ENCODE results near the gene RELB.
"Not testable (repeated sequence)": the region's sequence is repeated elsewhere in the genome, so short reads cannot be mapped to it uniquely, and the experiment has no call there.

RELB gene

DNA sequence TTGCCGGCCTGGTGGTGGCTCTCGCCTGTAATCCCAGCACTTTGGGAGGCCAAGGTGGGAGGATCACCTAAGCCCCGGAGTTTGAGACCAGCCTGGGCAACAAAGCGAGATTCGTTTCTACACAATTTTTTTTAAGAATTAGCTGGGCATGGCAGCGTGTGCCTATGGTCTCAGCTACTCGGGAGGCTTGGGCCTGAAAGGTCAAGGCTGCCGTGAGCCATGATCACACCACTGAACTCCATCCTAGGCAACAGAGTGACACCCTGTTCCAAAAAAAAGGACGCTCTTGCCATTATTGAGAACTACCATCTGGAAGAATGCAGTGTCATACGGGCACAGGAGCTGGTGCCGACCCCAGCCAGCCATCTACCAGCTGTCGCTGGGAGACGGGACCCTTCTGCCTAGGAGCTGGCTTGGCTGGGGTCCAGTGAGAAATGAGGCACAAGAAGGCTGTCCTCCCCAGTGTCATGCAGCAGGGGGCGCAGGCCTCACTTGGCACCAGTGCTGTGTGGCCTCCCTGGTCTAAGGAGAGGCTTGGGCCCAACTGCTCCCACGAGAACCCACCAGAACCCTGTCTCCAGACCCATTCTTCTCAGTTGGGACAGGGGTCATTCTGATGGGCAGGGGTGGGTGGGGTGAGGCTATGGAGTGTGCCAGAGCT lies 12.2 kb upstream of the RELB start:
- Histone ChIP-seq H3K27ac (ENCODE audit: low read depth, low read length) (no peak overlapping the region), H3K4me1 (ENCODE audit: insufficient read depth, low read length) (no peaks in the 10 kb centered on the region), H3K4me3 (ENCODE audit: low read depth in 1 of 2, low read length in 2 of 2) (no peak overlapping the region), H3K27me3 (ENCODE audit: control insufficient read depth in 1 of 2, insufficient read depth in 2 of 2, low read length in 2 of 2) (no peaks in the 10 kb centered on the region), H3K9ac (ENCODE audit: low read length) (no peak overlapping the region), H3K9me3 (ENCODE audit: low read length) (no peaks in the 10 kb centered on the region), H3K36me3 (ENCODE audit: insufficient read depth, low read length) (peaks cover 63% of the 10 kb centered on the region)

GRCh38 chr19:44990459-44990858 lies 10.8 kb upstream of the RELB start:
- Histone ChIP-seq H3K9me3 (ENCODE audit: low read length) (no peaks in the 10 kb centered on the region), H3K27ac (ENCODE audit: low read depth, low read length) (no peak overlapping the region), H3K4me3 (ENCODE audit: low read depth in 1 of 2, low read length in 2 of 2) (no peak overlapping the region), H3K4me1 (ENCODE audit: insufficient read depth, low read length) (no peaks in the 10 kb centered on the region), H3K9ac (ENCODE audit: low read length) (no peak overlapping the region), H3K36me3 (ENCODE audit: insufficient read depth, low read length) (peaks cover 54% of the 10 kb centered on the region), H3K27me3 (ENCODE audit: control insufficient read depth in 1 of 2, insufficient read depth in 2 of 2, low read length in 2 of 2) (no peaks in the 10 kb centered on the region)

- Histone ChIP-seq H3K36me3 (ENCODE audit: insufficient read depth, low read length) (peaks cover 49% of the 10 kb centered on the region), H3K27ac (ENCODE audit: low read depth, low read length) (no peak overlapping the region), H3K9ac (ENCODE audit: low read length) (no peak overlapping the region), H3K4me1 (ENCODE audit: insufficient read depth, low read length) (no peaks in the 10 kb centered on the region), H3K27me3 (ENCODE audit: control insufficient read depth in 1 of 2, insufficient read depth in 2 of 2, low read length in 2 of 2) (no peaks in the 10 kb centered on the region), H3K4me3 (ENCODE audit: low read depth in 1 of 2, low read length in 2 of 2) (no peak overlapping the region), H3K9me3 (ENCODE audit: low read length) (no peaks in the 10 kb centered on the region)
Observed at GRCh38 chr19:44990966-44991365, 10.3 kb upstream of the RELB start.

DNA sequence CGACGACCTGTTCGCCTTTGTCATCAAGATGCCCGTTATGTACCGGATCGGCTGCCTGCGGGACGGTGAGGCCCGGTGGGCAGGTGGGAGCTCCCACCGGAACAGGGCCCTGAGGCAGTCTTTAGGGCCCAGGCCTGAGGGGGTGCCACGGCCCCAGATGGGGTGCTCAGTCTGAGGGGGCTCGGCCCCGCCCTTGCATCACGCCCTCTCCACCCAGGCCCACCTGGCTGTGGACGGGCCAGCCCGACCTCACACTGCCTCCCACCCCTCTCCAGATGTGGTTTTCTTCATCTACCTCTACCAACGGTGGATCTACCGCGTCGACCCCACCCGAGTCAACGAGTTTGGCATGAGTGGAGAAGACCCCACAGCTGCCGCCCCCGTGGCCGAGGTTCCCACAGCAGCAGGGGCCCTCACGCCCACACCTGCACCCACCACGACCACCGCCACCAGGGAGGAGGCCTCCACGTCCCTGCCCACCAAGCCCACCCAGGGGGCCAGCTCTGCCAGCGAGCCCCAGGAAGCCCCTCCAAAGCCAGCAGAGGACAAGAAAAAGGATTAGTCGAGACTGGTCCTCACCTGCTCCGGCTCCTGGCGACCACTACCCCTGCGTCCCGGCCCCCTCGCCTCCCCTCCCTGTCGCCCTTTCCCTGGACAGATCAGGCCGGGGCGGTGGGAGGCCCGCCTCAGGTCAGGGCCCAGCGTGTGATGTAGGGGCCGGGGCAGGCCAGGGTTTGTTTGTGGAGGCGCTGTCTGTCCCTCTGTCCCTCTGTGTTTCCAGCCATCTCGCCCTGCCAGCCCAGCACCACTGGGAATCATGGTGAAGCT lies 8.7 kb upstream of the RELB start:
- H3K9ac ChIP-seq (ENCODE audit: low read length), result no peak overlapping the region
- no peak overlapping the region for H3K27ac ChIP-seq (ENCODE audit: low read depth, low read length)
- no peaks in the 10 kb centered on the region for H3K27me3 ChIP-seq (ENCODE audit: control insufficient read depth in 1 of 2, insufficient read depth in 2 of 2, low read length in 2 of 2)
- no peaks in the 10 kb centered on the region for H3K9me3 ChIP-seq (ENCODE audit: low read length)
- H3K4me3 ChIP-seq (ENCODE audit: low read depth in 1 of 2, low read length in 2 of 2), result no peak overlapping the region
- H3K4me1 ChIP-seq (ENCODE audit: insufficient read depth, low read length), result no peaks in the 10 kb centered on the region
- H3K36me3 ChIP-seq (ENCODE audit: insufficient read depth, low read length), result peaks cover 36% of the 10 kb centered on the region

GRCh38 chr19:44993526-44993925 lies 7.7 kb upstream of the RELB start:
- no peaks in the 10 kb centered on the region for H3K4me1 ChIP-seq (ENCODE audit: insufficient read depth, low read length)
- no peak overlapping the region for H3K9ac ChIP-seq (ENCODE audit: low read length)
- no peak overlapping the region for H3K4me3 ChIP-seq (ENCODE audit: low read depth in 1 of 2, low read length in 2 of 2)
- H3K27me3 ChIP-seq (ENCODE audit: control insufficient read depth in 1 of 2, insufficient read depth in 2 of 2, low read length in 2 of 2), result no peaks in the 10 kb centered on the region
- H3K36me3 ChIP-seq (ENCODE audit: insufficient read depth, low read length), result peaks cover 26% of the 10 kb centered on the region
- no peaks in the 10 kb centered on the region for H3K9me3 ChIP-seq (ENCODE audit: low read length)
- H3K27ac ChIP-seq (ENCODE audit: low read depth, low read length), result no peak overlapping the region

- Histone ChIP-seq H3K36me3 (ENCODE audit: insufficient read depth, low read length) (peaks cover 25% of the 10 kb centered on the region), H3K27me3 (ENCODE audit: control insufficient read depth in 1 of 2, insufficient read depth in 2 of 2, low read length in 2 of 2) (no peaks in the 10 kb centered on the region), H3K9ac (ENCODE audit: low read length) (no peak overlapping the region), H3K4me3 (ENCODE audit: low read depth in 1 of 2, low read length in 2 of 2) (no peak overlapping the region), H3K27ac (ENCODE audit: low read depth, low read length) (no peak overlapping the region), H3K4me1 (ENCODE audit: insufficient read depth, low read length) (no peaks in the 10 kb centered on the region), H3K9me3 (ENCODE audit: low read length) (no peaks in the 10 kb centered on the region)
Observed at GRCh38 chr19:44993926-44994537, 7.2 kb upstream of the RELB start.

DNA sequence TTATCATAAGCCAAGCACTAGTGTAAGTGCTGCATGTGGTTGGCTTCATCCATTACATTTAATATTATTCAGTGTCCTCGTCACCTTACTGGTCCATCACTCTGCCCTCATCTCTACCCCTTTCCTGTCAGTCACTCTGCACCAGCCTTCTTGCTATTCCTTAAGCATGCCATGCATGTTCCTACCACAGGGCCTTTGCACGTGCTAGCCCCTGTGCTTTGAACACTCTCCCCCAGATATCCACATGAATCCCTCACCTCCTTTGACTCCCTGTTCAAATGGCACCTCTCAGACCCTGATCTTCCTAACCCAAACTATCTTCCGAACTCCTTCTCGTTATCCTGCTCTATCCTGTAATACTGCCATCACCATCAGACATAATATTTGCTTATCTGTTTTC lies 3.2 kb upstream of the RELB start:
- no peaks in the 10 kb centered on the region for H3K9me3 ChIP-seq (ENCODE audit: low read length)
- no peaks in the 10 kb centered on the region for H3K4me1 ChIP-seq (ENCODE audit: insufficient read depth, low read length)
- no peak overlapping the region for H3K9ac ChIP-seq (ENCODE audit: low read length)
- H3K27ac ChIP-seq (ENCODE audit: low read depth, low read length), result no peak overlapping the region
- no peak overlapping the region for H3K4me3 ChIP-seq (ENCODE audit: low read depth in 1 of 2, low read length in 2 of 2)
- H3K27me3 ChIP-seq (ENCODE audit: control insufficient read depth in 1 of 2, insufficient read depth in 2 of 2, low read length in 2 of 2), result no peaks in the 10 kb centered on the region
- H3K36me3 ChIP-seq (ENCODE audit: insufficient read depth, low read length), result no peaks in the 10 kb centered on the region

DNA sequence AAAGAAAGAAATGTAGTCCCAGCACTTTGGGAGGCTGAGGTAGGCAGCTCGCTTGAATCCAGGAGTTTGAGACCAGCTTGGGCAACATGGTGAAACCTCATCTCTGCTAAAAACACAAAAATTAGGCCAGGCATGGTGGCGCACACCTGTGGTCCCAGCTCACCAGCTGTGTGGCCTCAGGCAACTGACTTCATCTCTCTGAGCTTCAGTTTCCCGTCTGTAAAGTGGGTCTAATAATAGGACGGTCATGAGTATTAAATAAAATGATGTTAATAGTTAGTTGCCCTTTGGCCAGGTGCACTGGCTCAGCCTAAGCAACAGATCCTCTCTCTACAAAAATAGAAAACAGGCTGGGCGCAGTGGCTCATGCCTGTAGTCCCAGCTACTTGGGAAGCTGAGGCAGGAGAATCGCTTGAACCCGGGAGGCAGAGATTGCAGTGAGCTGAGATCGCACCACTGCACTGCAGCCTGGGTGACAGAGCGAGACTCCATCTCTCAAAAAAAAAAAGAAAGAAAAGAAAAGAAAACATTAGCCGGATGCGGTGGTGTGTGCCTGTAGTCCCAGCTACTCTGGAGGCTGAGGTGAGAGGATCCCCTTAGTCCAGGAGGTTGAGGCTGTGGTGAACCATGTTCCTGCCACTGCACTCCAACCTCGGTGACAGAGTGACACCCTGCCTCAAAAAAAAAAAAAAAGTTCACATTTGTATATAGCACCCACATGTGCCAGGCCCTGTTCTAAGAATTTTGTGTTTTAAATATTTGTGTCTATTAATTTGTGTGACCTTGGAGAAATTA lies 1.9 kb upstream of the RELB start:
- H3K9me3 ChIP-seq (ENCODE audit: low read length); H3K27ac ChIP-seq (ENCODE audit: low read depth, low read length); H3K4me1 ChIP-seq (ENCODE audit: insufficient read depth, low read length); H3K9ac ChIP-seq (ENCODE audit: low read length); H3K36me3 ChIP-seq (ENCODE audit: insufficient read depth, low read length); H3K27me3 ChIP-seq (ENCODE audit: control insufficient read depth in 1 of 2, insufficient read depth in 2 of 2, low read length in 2 of 2); H3K4me3 ChIP-seq (ENCODE audit: low read depth in 1 of 2, low read length in 2 of 2): not testable (repeated sequence)

GRCh38 chr19:45000665-45001064 lies 599 bp upstream of the RELB start:
- not testable (repeated sequence) for H3K9ac ChIP-seq (ENCODE audit: low read length); H3K27me3 ChIP-seq (ENCODE audit: control insufficient read depth in 1 of 2, insufficient read depth in 2 of 2, low read length in 2 of 2); H3K4me1 ChIP-seq (ENCODE audit: insufficient read depth, low read length); H3K36me3 ChIP-seq (ENCODE audit: insufficient read depth, low read length); H3K9me3 ChIP-seq (ENCODE audit: low read length)
- Histone ChIP-seq H3K27ac (ENCODE audit: low read depth, low read length) (peak overlapping the region; percentile 52), H3K4me3 (ENCODE audit: low read depth in 1 of 2, low read length in 2 of 2) (peak overlapping the region in 1 of 2 donors; percentile 45)

- Histone ChIP-seq H3K9ac (ENCODE audit: low read length) (no peak overlapping the region), H3K27me3 (ENCODE audit: control insufficient read depth in 1 of 2, insufficient read depth in 2 of 2, low read length in 2 of 2) (no peaks in the 10 kb centered on the region), H3K27ac (ENCODE audit: low read depth, low read length) (no peak overlapping the region), H3K9me3 (ENCODE audit: low read length) (no peaks in the 10 kb centered on the region), H3K36me3 (ENCODE audit: insufficient read depth, low read length) (peaks cover 4% of the 10 kb centered on the region), H3K4me3 (ENCODE audit: low read depth in 1 of 2, low read length in 2 of 2) (no peak overlapping the region), H3K4me1 (ENCODE audit: insufficient read depth, low read length) (no peaks in the 10 kb centered on the region)
Observed at GRCh38 chr19:45003485-45003884, 2.2 kb downstream of the RELB start.

GRCh38 chr19:45005787-45006186 lies 4.5 kb downstream of the RELB start:
- no peak overlapping the region for H3K27ac ChIP-seq (ENCODE audit: low read depth, low read length)
- no peak overlapping the region for H3K4me3 ChIP-seq (ENCODE audit: low read depth in 1 of 2, low read length in 2 of 2)
- H3K27me3 ChIP-seq (ENCODE audit: control insufficient read depth in 1 of 2, insufficient read depth in 2 of 2, low read length in 2 of 2), result no peaks in the 10 kb centered on the region
- H3K9me3 ChIP-seq (ENCODE audit: low read length), result no peaks in the 10 kb centered on the region
- H3K4me1 ChIP-seq (ENCODE audit: insufficient read depth, low read length), result no peaks in the 10 kb centered on the region
- H3K9ac ChIP-seq (ENCODE audit: low read length), result no peak overlapping the region
- H3K36me3 ChIP-seq (ENCODE audit: insufficient read depth, low read length), result peaks cover 4% of the 10 kb centered on the region

All from muscle layer of colon (tissue), 2 donors.